ENCODE measurements around the gene ATOSA.

The ATOSA gene

DNA sequence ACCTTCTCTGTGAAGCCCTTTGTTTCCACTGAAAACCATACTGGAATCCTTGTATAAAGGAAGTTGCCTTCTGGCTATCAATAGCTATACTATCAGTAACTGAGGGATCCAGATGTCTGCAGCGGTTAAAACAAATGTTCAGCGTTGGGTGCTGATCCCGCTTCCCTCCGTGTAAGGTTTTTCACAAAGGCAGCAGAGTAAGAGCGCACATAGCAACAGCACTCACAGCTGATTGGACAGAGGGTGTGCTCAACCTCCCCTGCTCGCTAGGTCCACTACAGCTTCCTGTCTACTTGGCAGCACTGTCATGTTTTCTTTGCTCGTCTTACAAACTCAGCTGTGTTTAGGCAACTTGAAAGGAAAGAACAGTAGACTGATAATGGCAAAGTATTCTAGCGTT lies 27.3 kb downstream of the ATOSA start:
- DNase-seq (ENCODE audit: low read depth), result peak; percentile 85

- no peak for DNase-seq (ENCODE audit: low read depth)
Measured at GRCh38 chr15:52651114-52651513, 28.1 kb downstream of the ATOSA start.

DNA sequence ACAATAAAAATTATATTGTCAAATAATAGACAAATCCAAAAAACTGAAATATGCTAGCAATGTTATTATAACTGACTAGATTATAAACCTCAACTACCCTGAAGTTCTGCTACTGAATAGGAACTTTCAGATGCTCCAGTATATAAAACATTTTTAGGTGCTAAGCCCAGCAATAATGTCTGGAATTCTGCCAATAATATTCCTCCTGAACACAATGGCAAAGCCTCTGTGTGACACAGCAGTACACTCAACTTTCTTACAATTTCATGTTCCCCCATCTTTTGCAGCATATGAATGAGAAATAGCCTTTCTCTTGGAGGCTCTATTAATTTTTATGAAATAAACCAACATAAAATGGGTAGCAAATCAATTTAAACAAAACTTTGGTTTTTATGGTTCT lies 29.5 kb downstream of the ATOSA start:
- DNase-seq (ENCODE audit: low read depth), result no peak

DNA sequence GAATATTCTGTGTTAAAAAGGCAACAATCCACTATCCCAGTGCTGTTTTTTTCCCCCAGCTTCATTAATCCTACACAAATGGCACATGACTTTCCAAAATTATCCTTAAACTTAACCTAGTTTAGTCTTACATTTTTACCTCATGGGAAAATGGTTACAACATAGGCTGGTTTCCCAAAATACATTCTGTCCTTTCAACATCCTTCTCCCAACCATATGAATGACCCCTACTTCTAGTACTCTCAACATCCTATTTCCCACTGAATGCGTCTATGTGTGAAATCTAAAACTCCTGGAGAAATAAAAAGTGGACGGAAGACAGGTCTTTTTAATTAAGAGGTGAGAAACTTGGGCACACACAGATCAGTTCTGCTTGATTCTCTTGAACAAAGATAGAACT lies 33.3 kb downstream of the ATOSA start:
- DNase-seq (ENCODE audit: low read depth), result no peak

DNA sequence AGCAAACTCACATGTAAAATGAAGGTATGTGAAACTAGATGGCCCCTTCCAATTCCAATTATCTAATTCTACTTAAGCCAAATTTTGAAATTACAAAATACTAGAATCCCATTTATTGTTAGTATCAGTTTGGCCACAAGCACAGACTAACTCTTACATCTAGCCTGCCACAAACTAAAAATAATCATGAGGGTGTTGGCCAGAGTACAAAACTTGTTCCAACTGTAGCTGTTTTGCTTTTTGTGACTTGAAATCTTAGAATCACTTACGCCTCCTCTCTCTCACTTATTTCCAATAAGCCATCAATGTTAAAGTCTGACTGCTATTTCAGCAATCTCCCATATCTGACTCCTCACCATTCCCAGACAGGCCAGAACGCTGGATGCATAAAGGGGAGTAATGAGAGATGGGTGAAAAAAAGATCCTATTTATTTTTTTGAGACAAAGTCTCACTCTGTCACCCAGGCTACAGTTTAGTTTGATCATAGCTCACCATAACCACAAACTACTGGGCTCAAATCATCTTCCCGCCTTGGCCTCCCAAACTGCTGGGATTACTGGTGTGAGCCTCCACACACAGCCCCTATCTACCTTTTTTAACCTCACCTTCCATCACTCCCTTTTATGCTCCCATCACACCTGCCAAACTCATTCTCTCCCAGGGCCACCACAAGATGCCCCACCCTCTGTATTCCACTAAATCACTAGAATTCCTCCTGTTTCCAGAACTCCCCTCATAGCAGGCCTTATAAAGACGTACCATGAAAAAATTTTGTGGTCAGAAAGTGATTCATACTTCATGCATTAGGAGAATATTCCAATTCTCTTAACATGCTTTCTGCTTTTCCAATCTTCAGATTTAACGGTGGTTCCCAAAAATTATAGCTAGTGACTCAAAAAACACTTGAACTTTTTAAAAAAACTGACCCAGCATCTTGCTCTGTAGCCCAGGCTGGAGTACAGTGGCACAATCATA lies 36.5 kb downstream of the ATOSA start:
- peak; percentile 76 for DNase-seq (ENCODE audit: low read depth)

GRCh38 chr15:52636459-52636858 lies 42.7 kb downstream of the ATOSA start:
- DNase-seq (ENCODE audit: low read depth), result no peak

DNA sequence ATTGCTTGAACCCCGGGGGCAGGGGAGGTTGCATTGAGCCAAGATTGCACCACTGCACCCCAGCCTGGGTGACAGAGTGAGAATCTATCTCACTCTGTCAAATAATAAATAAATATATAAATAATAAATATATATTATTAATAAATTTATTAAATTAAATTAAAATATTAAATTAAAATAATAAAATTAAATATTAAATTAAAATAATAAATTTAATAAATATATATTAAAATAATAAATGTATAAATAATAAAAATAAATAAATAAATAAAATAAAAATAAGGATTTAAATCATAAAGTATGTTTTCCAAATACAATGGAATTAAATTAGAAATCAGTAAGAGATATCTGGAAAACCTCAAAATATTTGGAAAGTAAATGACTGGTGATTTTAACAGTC lies 43.3 kb downstream of the ATOSA start:
- DNase-seq (ENCODE audit: low read depth), result no peak
